DND-41 (cell line): ENCODE results near the gene FHL2.

Experiments
- EZH2 ChIP-seq: IDR thresholded peaks from 3 replicates; pipeline ENCODE4 v1.6.1; 2012; ENCODE audit warnings: borderline replicate concordance, low read depth, mild to moderate bottlenecking, moderate library complexity, low read length, inconsistent platforms; ENCODE audit not compliant: severe bottlenecking
- TF ChIP-seq, protein P1 (sequence below): IDR thresholded peaks from 2 replicates; pipeline ENCODE4 v1.5.1; 2012; ENCODE audit warnings: borderline replicate concordance, low read length, moderate library complexity, mild to moderate bottlenecking; ENCODE audit not compliant: poor library complexity, severe bottlenecking; ENCODE audit errors: extremely low read depth

DNA sequence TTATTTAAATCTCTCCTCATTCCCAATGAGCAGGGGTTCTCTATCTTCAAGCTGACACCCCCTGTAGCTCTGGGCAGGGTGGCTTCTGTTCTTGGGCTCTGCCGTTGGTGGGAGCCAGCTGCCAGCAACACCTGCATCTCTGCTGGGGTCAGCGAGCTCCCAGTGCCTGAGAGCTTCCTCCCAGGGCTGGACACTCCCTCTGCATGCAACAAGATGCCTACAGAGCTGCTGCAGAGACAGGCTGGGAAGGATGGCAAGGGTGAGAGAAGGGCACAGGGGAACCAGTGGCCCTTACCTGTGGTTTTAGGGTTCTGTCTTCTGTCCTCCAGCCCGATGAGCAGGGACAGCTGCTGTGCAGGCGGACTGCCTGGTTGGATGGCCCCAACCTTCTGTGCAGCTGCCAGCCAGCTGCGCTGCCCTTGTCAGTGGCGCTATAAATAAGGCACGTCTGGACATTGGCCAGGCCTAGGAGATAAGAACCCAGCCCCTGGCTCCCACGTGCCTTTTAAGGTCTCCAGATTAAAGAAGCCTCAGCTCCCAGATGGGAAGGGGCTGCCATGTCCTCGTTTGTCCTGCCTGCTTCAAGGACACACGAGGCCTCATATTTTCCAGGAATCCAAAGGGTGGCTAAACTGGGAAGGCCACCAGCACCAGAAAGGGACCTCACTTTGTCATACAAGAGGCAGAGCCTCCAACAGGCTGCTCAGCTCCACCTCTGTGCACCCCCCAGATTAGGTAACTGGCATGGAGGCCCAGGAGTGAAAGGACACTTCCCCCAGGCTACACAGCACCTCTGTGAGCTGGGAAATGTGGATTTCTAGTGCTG is 39.5 kb upstream of the FHL2 start:
- TF ChIP-seq, protein P1, sequence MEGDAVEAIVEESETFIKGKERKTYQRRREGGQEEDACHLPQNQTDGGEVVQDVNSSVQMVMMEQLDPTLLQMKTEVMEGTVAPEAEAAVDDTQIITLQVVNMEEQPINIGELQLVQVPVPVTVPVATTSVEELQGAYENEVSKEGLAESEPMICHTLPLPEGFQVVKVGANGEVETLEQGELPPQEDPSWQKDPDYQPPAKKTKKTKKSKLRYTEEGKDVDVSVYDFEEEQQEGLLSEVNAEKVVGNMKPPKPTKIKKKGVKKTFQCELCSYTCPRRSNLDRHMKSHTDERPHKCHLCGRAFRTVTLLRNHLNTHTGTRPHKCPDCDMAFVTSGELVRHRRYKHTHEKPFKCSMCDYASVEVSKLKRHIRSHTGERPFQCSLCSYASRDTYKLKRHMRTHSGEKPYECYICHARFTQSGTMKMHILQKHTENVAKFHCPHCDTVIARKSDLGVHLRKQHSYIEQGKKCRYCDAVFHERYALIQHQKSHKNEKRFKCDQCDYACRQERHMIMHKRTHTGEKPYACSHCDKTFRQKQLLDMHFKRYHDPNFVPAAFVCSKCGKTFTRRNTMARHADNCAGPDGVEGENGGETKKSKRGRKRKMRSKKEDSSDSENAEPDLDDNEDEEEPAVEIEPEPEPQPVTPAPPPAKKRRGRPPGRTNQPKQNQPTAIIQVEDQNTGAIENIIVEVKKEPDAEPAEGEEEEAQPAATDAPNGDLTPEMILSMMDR: no peak
- TF ChIP-seq EZH2: no peak
